H54 (cell line): Measurements from ENCODE around the gene STARD5.
A peak's percentile ranks its signal among the peaks of the same experiment; 100 is the strongest.

Experiments used
- DNase-seq: peaks from one replicate; pipeline ENCODE4 v3.0.0; 2011; ENCODE audit warnings: low spot score, mixed read lengths; ENCODE audit not compliant: insufficient read length
- FAIRE-seq: peaks from 3 replicates; lab custom pipeline; 2011; peaks lifted over from hg19 to GRCh38; lab: Jason Lieb, UNC
- POLR2A ChIP-seq: IDR thresholded peaks from 2 replicates; pipeline ENCODE4 v1.6.1; 2011; ENCODE audit warnings: low read depth, mild to moderate bottlenecking, low read length

The STARD5 gene

DNA sequence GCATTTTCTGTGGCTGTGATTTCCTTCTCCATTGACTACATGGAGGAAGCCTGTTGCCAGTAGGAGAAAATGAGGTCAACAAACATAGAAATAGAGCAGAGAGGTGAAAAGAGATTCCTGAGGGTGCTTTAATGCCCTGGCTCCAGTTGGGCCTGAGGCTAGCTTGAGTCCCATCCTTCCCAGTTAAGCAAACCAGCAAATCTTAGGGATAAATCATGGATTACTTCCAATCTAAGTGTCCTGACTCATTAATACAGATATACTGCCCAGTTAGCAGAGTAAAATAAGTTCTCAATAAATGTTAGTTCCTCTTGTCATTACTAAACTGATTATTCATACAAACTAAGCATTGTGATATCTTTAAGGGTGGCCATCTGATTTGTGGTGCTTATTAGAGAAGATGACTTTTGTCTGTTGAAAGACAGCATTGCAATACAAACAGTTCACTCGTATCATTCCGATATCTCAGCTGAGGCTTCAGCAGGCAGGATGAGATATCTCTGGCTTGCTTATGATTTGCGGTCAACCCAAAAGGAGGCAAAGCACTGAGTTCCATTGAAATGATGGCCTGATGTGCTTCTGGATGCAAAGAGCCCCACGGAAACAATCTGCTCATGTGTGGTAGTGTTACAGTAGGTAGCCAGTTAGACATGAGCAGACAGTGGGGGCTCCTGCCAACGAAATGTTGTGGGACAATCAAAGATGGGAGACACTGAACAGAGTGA is 6.6 kb upstream of the STARD5 start:
- TF ChIP-seq POLR2A = no peak
- DNase-seq (no peak), FAIRE-seq (no peak)

GRCh38 chr15:81329446-81329845 is 5.5 kb upstream of the STARD5 start:
- no peak for TF ChIP-seq POLR2A
- no peak for DNase-seq
- no peak for FAIRE-seq

DNA sequence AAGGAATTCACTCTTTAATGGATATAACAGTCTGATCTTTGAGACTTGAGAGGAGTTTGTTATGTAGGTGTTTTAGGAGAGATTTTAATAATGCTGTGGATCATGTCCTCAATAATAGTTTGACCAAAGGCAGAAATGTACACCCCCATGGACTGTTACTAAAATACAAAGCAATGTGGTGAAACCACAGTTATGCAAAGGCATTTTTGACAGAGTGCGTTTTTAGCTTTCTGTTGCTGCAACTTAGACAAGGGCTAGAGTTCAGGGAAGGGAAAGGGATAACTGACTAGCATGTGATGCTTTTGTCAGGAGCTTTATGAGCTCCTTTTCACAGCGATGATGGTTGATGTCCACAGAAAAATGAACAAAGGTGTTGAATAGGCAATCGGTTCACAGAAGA is 3.6 kb upstream of the STARD5 start:
- DNase-seq (peak; percentile 7), FAIRE-seq (no peak)
- no peak for TF ChIP-seq POLR2A

- TF ChIP-seq POLR2A = no peak
- DNase-seq (no peak), FAIRE-seq (no peak)
Measured at GRCh38 chr15:81326466-81327212, 2.7 kb upstream of the STARD5 start.

DNA sequence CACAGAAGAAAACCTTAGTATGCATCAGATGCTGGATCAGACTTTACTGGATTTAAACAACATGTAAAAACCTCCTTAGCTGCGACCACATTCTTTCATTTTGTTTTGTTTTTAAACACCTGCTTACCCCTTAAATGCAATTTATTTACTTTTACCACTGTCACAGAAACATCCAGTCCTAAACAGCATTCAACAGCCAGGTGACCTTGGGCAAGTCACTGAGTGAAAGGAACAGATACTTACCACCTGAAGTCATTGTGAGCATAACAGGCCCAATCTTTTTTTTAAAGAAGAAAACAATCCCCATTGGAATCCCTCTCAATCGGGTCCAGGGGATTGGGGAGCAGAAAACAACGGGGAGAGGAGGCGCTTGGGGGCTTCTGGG is 390 bp downstream of the STARD5 start:
- no peak for TF ChIP-seq POLR2A
- DNase-seq = no peak
- FAIRE-seq = no peak

GRCh38 chr15:81322676-81323253 is 1.2 kb downstream of the STARD5 start:
- TF ChIP-seq POLR2A = no peak
- FAIRE-seq (no peak), DNase-seq (no peak)

GRCh38 chr15:81321667-81322066 is 2.3 kb downstream of the STARD5 start:
- DNase-seq = no peak
- TF ChIP-seq POLR2A = no peak
- no peak for FAIRE-seq

DNA sequence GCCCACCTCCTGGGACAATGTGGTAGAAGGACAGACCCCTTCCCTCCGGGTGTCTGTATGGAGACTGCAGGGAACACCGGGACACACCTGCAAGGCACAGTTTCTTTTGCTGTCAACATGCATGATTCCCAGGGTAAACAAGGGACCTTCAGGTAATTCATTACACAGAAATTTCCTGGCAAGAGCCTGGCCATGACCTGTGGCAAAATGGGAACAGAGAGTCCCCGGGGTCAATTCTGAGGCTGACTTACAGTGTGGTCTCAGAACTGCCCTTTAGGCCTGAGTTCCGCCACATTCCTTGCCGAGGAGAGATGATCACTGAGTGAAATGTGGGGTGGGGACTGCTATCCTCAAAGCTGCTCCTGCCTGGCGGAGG is 6.3 kb downstream of the STARD5 start:
- no peak for DNase-seq
- no peak for TF ChIP-seq POLR2A
- FAIRE-seq = no peak

DNA sequence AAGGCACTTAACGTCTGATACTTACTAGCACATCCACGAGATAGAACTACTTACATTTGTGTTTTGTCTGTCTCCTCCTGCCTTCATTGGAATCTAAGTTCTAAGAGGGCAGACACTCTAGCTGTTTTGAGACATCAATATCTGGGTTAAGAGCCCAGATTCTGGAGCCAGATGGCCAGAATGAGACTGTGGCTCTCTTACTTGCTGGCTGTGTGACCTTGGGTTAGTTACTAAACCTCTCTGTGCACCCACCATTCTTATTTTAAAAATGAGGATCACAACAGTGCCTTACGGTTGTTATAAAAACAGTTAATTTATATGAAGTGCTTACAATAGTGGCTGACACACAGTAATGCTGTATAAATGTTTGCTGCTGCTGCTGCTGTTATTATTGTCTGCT is 7.7 kb downstream of the STARD5 start:
- no peak for DNase-seq
- FAIRE-seq = no peak
- TF ChIP-seq POLR2A = no peak

DNA sequence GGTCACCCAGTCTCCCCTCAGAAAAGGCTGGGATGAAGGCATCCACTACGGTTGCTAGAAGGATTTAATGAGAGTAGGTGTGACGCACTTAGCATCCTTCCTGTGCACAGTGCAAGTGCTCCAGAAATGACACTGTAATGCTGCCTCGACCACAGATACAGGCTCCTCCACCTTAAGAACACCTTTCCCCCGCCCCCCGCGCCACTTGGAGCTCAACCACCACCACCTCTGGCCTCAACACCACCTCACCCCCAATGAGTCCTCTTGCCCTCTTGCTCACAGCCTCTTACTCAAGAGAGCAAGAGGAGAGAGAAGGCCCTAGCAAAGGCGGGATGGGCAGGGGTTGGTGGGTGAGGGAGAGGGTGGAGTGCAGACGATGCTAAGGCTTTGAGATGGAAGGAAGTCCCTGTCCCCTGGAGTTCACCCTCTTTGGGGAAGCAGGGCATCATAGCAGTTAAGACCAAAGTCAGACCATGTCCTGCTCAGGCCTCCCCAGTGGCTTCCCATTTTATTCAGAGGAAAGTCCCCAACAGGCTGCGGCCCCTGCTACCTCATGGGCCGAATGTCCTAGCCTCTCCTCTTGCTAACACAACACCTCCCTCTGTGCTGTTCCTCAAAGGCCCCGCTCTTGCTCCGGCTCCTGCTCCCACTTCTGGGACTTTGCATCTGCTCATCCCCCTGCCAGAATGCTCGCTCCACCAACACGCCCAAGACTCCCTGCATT is 8.3 kb downstream of the STARD5 start:
- no peak for TF ChIP-seq POLR2A
- no peak for DNase-seq
- FAIRE-seq = no peak

DNA sequence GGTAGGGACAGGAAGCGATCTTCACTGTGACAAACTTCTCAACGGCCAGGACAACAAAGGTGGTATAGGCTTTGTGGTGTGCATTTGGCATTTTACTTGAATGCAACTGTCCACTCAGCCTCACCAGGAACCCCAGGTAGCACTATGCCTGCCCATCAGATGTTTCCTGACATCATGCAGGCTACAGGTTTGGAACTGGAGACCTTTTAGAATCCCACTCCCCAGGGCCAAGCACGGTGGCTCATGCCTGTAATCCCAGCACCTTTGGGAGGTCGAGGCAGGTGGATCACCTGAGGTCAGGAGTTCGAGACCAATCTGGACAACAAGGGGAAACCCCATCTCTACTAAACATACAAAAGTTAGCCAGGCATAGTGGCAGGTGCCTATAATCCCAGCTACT is 9.6 kb downstream of the STARD5 start:
- no peak for TF ChIP-seq POLR2A
- DNase-seq = no peak
- no peak for FAIRE-seq

DNA sequence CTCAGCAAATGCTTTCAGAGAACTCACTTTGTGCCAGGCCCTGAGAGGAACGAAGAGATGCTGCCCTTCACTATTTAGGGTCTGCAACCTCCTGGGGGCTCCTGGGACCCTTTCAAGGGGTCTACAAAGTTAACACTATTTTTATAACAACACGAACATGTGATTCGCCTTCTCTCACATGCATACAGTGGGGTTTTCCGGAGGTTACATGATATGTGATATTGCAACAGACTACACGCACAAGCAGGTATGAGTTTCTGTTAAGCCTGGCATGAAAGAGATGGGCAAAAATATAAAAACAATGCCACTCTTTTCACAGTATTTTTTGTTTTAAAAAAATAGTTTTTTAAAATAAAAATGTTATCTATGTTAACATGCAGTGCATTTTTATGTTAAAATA is 10.3 kb downstream of the STARD5 start:
- DNase-seq = no peak
- TF ChIP-seq POLR2A = no peak
- no peak for FAIRE-seq

GRCh38 chr15:81312790-81313543 is 11.0 kb downstream of the STARD5 start:
- DNase-seq (peak; percentile 59), FAIRE-seq (peak; percentile 58)
- no peak for TF ChIP-seq POLR2A
